Measurements from ENCODE around the gene COX19.
"Not testable (repeated sequence)": the region's sequence is repeated elsewhere in the genome, so short reads cannot be mapped to it uniquely, and the experiment has no call there.

Gene COX19

DNA sequence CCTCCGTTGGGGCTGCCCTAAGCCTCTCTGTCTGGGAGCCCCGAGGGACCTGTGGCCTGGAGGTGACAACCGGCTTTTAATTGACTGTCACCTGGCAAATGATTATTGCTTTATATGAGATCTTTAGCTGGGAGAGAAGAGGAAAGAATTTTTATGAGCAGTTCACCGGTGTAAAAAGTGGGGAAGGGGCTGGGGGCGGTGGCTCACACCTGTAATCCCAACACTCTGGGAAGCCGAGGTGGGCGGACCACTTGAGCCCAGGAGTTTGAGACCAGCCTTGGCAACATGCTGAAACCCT, 2.6 kb upstream of the COX19 start:
- no peak for DNase-seq (ENCODE audit: low read depth)

DNA sequence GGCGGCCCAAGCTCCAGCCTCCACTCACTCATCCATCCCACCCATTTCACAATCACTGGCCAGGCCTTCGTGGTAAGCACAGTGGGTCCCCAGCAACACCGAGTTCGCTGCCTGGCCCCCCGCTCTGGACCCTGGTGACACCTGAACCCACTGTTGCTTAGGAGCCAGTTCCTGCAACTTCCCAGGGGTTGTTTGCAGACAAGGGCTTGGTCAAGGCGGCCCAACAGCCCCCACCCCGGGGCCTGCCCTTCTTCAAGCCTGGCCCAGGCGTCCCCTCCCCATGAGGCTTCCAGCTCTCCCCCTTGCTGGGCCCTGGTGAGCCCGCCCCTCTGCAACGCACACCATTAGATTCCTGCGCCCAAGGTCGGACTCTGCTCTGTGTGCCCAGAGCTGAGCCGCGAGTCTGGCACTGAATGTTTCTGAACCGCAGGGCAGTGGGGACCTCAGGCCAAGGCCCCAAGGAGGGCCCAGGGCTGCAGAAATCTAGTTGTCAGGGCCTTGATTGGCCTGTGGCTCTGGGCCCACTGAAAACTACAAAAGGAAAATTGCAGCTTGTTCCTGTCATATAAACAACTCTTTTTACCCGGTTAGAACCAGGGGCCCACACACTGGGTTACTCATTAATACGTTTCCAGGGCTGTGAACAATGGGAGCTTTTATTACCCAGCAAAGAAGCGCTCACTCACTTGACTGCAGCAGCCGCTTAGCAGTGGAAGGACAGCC, 2.1 kb upstream of the COX19 start:
- no peak for DNase-seq (ENCODE audit: low read depth)

DNA sequence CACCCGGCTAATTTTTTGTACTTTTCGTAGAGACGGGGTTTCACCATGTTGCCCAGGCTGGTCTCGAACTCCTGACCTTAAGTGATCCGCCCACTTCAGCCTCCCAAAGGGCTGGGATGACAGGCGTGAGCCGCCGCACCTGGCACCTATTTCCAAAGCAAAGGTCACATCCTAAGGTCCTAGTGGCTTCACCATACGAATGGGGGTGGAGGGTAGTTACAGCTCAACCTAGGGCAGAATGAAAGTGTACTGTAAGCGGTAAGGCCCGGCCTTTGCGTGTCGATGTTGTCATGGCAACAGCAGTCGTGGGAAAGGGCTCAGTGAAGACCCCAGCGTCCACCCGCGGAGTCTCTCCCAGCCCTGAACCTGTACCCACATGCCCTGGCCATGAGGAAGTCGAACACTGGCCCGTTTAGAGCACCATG, 1.6 kb upstream of the COX19 start:
- DNase-seq (ENCODE audit: low read depth) = no peak

DNA sequence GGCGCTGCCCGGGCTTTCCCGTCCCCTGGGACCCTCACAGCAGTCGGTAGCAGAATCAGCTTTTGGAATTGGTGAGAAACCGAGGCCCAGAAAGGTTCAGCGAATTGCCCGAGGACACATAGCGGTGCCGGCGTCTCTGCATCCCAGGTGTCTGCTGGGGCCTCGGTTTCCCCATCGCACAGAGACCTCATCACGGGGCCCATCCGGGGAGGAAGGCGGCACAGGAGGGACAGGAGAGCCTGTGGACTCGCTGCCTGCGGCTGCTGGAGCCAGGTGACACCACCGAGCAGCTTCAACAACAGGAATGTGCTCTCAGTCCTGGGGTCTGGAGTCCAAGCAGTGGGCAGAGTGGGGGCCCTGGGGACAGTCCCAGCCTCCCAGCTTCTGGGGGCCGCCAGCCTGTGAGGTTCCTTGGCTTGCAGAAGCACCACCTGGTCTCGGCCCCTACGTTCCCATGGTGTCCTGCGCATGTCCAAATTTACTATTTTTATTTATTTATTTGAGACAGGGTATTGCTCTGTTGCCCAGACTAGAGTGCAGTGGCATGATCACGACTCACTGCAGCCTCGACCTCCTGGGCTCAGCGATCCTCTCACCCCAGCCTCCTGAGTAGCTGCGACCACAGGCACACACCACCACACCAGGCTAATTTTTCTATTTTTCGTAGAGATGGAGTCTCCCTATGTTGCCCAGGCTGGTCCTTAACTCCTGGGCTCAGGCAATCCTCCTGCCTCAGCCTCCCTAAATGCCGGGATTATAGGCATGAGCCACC, 539 bp upstream of the COX19 start:
- DNase-seq (ENCODE audit: low read depth) = no peak

DNA sequence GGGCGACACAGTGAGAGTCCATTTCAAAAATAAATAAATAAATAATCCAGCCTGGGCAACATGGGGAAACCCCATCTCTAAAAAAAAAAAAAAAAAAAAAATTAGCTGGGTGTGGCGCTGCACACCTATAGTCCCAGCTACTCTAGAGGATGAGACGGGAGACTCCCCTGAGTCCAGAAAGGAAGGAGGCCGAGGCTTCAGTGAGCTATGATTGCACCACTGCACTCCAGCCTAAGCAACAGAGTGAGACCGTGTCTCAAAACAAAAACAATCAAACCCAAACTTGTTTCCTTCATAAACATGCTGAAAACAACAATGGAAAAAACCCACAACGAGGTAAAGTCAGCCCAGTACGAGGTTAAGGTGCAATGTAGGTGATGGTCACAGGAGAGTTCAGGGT, 1.2 kb downstream of the COX19 start:
- no peak for DNase-seq (ENCODE audit: low read depth)

DNA sequence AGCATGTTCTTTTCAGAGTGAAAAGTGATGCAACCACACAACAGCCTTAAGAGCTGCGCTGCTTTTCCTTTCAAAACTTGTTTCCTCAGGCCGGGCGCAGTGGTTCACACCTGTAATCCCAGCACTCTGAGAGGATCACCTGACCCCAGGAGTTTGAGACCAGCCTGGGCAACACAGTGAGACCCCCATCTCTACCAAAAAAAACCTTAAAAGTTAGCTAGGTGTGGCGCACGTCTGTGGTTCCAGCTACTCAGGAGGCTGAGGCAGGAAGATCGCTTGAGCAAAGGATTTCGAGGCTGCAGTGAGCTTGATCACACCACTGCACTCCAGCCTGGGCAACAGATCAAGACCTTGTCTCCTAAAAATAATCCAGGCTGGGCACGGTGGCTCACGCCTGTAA, 2.0 kb downstream of the COX19 start:
- no peak for DNase-seq (ENCODE audit: low read depth)

DNA sequence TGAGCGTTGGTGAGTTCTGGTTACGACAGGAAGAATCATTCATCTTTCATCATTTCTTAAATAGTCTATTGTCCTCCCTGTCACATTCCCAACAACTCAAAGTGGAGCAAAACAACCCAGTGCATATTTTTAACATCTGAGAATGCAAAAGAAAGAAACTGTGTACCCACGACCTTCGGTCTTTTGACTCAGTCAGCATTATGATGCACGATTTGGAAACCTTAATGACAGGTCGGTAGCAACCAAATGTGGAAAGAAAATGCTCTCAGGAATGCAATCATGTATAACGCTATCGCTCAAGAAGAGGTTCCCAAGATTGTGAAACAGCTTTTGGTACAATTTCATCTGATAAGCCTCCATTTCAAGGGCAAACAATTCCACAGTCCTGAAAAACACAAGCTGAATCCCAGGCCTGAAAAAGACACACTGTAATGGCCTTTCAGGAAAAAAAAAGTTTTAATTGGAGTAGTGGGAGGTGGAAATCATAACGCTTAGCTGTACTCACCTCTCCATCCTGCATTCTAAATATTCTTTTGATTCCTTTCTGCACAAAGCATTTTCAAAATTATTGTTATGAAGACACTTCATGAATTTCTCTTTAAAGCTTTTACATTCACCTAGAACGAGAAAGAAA, 2.6 kb downstream of the COX19 start:
- no peak for DNase-seq (ENCODE audit: low read depth)

DNA sequence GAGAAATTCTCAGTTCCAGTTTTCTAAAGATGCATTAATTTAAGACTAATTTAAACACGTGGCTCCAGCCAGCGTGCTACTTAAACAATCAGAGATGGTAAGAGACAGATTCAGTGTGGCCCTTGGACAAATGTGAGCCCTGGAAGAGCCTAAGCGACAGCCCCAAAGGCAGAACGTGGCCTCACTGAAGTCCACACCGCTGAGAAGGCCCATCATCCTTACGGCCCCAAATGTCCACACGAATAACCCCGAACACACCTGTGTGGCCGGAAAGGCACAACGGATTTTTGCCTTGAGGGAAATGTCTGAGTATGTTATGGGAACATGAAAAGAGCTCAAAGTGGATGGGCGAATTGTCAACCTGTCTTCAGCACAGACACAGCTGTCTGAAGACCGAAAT, 3.2 kb downstream of the COX19 start:
- no peak for DNase-seq (ENCODE audit: low read depth)

DNA sequence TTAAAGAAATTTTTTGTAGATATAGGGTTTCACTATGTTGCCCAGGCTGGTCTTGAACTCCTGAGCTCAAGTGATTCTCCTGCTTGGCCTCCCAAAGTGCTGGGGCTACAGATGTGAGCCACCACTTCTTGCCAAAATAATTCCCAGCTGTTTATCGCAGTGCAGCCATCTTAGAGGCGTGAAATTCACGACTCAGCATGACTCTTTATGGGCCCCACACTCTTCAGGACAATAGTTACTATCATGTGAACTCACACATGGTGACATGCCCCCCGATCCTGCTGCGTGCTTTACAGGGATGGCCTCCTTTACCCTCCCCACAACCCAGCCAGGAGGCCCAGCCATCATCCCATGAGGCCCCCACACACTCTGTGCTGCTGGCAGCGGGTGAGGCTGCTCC, 4.6 kb downstream of the COX19 start:
- DNase-seq (ENCODE audit: low read depth) = no peak

DNA sequence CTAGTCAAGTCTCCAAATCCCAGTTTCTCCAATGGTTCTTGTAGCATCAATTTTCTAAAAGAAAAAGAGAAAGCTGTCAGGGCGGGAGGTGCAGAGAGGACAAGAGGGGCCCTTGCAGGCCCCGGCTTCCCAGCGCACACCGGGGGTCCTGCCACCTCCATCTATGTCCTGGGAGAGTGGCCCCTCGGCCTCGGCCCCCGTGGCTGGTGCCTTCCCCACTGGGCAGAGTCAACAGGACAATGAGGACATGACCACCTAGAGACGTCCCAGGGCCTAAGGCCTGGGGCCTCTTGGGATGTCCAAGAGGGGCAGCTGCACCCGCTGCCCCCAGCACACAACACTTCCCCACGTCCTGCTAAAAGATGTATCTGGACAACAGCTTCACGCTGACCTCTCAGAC, 5.9 kb downstream of the COX19 start:
- no peak for DNase-seq (ENCODE audit: low read depth)

DNA sequence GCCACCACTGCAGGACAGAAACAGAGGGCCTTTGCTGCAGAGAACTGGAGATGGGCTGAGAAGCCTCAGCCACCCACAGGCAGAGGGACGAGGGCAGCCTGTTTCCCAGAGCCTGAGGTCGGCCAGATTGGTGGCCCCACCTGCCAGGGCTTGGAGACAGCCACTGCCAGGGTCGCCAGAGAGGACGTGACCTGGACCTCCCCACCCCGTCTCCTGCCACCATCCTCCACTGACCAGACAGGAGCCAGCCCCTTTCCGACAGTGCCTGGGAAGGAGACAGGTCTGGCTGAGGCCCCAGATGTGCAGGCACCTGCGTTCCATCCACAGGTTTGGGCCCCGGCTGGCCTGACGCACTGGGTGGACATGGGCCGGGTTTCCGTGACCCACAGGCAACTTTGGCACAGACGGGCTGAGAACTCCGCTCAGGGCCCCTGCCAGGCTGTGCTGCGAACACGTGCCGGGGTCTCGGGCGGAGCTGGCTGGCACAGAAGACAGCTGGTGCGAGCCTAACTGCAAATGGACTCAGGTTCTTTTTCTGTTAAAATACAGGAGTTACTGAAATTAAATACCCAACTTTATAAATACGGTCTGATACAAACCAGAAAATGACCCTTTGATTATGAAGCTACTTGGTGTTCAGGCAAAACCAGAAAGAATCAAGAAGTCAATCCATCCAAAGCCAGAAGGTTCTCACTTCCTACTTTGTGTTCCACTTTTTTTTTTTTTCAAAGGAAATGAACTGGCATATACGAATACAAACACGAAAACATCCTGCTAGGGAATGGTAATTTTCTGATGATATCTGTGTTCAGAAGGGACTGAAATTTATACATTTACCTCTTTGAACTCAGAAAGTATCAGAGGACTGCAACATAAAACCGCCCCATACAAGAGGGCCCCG, 6.9 kb downstream of the COX19 start:
- DNase-seq (ENCODE audit: low read depth) = no peak

DNA sequence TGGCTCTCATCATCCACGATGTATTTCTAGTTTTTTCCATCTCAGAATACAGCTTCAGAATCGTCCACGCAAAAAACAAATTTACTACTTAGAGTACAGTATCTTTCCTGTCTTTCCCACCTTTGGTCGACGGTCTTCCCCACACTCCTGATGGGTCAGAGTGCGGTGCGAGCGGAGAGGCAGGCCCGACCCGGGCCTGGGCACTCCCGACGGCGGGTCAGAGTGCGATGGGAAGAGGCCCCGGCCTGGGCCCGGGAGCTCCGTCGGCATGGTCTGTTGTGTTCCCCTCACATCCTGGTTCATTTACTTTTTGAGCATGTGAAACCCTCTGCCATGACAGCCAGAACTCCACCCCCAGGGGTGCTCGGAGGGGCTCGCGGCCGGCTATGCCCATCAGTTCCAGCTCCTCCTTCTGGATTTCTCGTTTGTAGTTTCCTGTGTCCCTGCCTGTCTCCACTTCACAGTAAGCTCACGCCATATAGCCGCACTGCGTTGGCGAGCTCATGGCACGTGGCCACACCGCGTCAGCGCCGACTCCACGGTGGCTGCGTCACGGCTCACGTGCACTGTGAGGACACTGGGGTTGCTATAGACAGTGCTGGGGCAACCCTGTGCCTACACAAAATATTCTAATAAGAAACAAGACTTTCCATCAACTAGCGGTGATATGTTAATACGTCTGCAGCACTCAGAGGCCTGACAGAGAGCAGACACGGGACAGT, 7.8 kb downstream of the COX19 start:
- DNase-seq (ENCODE audit: low read depth) = no peak

DNA sequence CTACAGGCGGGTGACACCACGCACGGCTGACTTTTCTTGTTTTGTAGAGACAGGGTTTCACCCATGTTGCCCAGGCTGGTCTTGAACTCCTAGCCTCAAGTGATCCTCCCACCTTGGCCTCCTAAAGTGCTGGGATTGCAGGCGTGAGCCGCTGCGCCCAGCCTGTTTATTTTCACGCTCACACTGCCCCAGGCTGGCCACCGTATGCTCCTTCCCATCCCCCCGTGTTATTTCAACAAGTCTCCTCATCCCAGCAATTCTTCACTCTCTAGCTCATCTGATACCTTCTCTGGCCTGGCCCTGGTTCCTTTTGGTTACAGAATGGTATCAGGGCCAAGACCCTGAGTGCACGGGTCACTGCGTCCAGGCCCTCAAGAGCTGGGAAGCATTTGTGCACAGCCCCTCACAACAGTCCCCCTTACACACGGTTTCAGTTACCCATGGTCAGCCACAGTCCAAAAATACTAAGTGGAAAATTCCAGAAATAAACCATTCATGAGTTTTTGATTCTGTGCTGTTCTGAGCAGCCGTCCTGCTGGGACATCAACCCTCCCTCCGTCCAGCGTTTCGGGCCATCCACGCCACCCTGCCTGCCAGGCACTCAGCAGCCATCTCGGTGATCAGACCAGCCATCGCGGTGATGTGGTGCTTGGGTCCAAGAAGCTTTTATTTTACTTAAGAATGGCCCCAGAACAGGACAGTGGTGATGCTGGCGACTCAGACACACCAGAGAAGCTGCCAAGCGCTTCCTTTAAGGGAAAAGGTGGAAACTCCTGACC, 8.9 kb downstream of the COX19 start:
- DNase-seq (ENCODE audit: low read depth) = no peak

DNA sequence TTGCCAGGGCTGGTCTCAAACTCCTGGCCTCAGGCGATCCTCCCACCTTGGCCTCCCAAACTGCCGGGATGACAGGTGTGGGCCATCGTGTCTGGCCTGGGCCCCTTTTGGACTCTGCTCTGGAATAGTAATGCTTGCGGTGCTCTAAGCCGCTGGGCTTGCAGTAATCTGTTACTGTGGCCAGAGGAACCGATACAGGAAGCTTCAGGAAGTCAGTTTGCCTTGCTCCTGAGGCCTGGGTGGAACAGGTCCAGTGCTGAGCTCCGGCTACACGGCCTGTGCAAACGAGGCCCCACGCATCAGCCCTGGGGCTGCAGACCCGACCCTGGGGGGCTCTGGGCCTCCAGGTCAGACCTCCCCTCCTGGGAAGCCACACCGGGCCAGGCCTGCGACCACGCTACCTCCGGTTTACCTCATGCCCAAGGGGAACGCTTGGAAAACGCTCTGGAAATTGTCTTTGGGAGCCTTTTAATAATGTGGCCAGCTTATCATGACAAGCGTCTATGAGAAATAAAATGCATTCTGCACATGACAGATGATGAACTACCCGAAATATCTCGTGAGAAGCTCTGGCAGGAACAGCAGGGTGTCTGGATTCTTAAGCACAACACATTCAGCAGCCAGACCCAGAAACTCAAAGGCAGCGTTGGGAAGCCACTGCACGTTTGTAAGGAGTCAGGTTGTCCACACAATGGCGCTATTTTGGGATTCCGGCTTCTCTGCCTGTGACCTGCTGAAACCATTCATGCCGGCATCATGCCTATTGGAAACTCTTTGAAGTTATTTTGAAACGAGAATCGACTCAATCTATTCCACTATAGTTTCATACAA, 10.7 kb downstream of the COX19 start:
- DNase-seq (ENCODE audit: low read depth) = no peak

DNA sequence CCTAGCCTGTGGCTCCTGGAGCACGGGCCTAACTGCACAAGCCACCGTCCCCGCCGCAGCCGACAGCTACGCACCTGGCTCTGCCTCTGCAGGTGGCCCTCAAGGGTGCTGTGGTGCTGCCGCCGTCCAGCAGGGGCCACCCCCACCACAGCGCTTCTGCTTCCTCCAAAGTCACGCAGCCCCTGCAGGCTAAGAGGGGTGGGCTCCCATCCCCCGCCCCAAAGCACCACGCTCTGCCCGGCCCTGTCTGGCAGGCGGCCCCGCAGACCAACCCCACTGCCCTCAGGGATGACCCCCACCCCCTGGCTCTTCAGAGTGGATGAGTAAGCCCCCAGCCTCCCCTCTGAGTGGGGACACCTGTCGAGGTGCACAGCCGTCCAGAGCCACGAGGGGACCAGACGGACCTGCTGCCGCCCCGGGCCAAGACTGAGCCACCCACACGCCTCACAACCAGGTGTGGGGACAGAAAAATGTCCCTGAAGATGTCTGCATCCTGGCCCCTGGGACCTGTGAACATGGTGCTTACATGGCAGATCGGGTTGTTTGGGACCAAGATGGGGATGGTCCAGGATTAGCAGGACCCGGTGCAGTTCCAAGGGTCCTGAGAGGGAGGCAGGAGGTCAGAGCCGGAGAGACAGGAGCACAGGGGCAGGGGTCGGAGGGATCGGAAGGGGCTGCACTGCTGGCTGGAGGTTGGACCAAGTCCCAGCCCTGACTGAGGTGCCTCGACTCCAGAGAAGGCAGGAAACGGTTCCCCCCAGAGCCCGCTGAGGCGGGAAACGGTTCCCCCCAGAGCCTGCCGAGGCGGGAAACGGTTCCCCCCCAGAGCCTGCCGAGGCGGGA, 11.9 kb downstream of the COX19 start:
- DNase-seq (ENCODE audit: low read depth) = no peak

DNA sequence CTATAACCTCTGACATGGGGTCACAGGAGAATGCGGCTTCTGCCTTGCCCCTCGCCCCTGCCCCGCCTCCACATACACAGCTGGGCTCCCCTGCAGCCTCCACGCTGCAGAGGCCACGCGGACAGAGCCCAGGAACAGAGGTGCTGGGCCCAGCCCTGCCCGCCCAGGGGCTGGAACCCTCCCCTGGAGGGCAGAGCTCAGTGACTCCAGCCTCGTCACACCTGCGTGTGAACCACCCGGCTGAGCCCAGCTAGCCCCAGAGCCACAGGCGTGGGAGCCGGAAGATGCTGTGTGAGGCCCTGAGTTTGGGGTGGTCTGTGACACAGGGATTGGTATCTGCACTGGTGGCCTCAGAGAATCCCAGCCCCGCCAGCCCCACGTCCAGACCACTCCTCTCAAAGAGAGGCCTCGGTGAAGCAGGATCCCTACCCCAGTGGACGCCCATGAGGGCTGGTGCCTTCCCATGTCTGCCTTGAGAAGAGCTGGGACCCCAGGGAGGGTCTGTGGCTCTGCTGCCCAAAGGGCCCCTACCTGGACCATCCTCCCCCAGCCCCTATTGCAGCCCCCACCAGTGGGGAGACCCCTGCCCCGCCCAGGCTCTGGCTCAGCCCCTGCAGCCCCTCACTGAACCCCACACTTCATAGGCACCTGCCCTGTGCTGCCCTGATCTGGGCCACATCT, 12.8 kb downstream of the COX19 start:
- no peak for DNase-seq (ENCODE audit: low read depth)

DNA sequence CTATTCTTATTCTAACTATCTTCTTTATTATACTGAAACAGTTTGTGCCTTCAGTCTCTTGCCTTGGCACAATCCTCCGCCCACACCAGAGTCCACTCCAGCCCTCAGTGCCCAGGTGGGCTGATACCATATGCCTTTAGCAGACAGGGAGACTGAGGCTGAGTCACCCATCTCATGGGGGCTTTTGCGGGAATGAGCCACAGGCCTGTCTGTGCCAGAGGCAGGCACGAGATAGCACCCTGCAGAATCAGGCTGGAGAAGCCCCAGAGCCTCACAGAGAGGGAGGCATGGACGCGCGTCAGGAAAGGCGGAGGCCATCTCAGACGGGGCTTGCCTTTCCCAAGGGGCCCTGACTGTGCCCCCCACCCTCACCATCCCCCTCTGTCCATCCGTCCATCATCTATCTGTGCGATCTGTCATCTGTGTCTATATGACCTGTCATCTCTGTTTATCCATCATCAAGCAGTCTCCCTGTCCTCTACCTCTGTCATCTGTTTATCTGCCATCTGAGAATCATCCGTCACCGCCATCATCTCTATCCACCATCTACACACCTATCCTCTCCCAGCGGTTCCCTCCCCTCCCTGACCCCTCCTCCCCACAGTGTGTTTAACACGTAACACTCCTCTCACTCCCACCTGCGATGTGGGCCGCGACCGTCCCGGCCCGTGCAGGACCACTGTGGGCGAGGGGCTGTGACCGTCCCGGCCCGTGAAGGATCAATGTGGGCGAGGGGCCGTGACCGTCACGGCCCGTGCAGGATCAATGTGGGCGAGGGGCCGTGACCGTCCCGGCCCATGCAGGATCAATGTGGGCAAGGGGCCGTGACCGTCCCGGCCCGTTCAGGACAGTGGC, 13.6 kb downstream of the COX19 start:
- no peak for DNase-seq (ENCODE audit: low read depth)

DNA sequence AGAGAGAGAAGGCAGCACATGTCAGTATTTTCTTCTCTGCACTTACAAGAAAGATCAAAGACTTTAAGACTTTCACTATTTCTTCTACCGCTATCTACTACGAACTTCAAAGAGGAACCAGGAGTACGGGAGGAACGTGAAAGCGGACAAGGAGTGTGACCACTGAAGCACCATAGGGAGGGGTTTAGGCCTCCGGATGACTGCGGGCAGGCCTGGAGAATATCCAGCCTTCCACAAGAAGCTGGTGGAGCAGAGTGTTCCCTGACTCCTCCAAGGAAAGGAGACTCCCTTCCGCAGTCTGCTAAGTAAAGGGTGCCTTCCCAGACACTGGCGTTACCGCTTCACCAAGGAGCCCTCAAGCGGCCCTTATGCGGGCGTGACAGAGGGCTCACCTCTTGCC, 14.4 kb downstream of the COX19 start:
- DNase-seq (ENCODE audit: low read depth) = not testable (repeated sequence)
